GM19467 (cell line): ENCODE measurements around the gene ZNF500.

Experiments
- ATAC-seq: cut with Tn5 transposase; IDR thresholded peaks from one replicate; pipeline ENCODE4 v1.9.1; 2021; ENCODE audit warnings: mild to moderate bottlenecking, moderate library complexity; ENCODE audit not compliant: unreplicated experiment

ZNF500 gene

GRCh38 chr16:4775005-4775404 lies 8.0 kb upstream of the ZNF500 start:
- no peak for ATAC-seq

- ATAC-seq = no peak
Measured at GRCh38 chr16:4772351-4772750, 5.4 kb upstream of the ZNF500 start.

- ATAC-seq = no peak
Measured at GRCh38 chr16:4771646-4772045, 4.7 kb upstream of the ZNF500 start.

DNA sequence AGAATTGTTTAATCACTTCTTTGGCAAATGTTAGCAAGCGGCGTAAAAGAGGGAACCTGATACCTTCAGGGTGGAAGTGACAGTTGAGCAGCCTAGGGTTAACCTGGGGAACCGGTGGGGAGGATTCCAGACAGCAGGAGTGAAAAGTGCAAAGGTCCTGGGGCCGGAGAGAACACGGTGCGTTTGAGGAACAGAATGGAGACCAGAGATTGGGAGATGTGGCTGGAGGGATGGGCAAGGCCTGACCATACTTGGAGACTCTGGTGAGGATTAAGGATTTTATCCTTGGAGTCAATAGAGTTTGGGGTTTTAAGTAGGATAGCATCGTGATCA lies 2.3 kb upstream of the ZNF500 start:
- no peak for ATAC-seq

DNA sequence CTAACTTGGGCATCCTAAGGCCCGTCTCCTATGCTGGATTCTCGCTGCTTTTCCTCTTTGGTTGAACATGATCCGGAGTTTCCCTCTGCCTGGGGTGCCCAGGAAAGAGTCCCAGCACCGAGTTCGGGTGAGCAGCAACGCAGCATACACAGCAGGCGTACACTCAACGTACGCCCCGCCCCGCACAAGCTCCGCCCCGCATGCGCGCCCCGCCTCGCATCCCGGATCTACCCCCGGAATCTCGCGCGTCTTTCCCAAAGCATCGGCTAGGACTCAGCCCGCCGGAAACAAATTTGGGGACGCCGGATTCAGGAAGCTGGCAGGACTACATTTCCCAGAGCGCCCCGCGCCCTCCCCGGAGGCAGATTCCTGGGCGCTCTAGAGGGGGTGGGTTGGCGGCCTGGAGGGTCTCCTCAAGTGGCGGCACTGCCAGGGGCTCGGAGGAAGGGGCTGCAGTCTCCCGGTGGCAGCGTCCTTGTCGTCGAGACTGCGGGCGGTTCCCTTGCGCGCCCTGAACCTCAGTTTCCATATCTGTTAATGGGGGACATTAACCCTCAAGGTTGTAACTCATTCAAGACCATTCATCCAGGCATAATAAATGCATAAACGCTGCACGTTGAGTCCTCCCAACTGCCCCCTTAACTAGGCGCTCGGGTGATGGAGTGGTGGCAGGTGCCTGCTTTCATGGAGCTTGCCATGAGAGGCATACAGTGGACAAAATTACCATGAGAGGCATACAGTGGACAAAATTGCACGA lies 1.8 kb upstream of the ZNF500 start:
- peak; percentile 68 for ATAC-seq

DNA sequence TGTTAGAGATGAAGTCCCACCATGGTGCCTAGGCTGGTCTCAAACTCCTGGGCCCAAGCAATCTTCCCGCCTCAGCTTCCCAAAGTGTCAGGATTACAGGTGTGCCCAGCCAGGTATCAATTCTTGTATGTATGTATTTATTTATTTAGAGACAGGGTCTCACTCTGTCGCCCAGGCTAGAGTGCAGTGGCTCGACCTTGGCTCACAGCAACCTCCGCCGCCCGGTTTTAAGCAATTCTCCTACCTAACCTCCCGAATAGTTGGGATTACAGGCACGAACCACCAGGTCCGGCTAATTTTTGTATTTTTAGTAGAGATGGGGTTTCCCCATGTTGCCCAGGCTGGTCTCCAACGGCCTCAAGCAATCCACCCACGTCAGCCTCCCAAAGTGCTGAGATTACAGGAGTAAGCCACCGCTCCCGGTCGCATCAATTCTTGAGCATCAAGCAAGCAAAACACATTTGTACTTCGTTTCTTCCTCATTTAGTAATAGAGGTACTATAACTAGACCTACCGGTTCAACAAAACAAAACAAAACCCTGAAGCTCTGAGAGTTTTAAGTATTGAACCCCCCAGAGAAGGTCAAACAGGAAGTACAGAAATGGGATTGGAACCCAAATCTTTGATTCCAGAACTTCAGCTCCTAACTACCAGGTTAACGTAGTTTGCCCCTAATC lies 1.0 kb upstream of the ZNF500 start:
- ATAC-seq = no peak

- ATAC-seq = no peak
Measured at GRCh38 chr16:4765511-4766474, 1.2 kb downstream of the ZNF500 start.

DNA sequence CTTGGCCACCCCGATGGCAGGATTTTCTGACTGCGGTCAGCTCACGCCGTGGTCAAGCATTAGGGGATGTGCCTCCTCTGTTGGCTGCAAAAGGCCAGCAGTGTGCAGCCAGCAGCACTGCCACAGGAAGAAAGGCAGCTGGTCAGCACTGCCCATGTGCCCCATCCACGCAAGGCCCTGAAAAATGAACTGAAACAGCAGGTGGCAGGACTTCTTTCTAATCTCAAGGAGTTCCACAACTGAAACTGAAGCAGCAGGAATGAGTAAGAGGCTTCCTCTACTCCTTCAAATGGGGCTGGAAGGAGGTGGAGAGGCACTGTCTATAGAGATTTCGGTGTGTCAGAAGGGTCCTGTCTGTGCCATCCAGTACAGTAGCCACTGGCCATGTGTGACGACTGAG lies 3.2 kb downstream of the ZNF500 start:
- no peak for ATAC-seq

- ATAC-seq = no peak
Measured at GRCh38 chr16:4762205-4762604, 4.8 kb downstream of the ZNF500 start.

- ATAC-seq = no peak
Measured at GRCh38 chr16:4760221-4760910, 6.6 kb downstream of the ZNF500 start.

DNA sequence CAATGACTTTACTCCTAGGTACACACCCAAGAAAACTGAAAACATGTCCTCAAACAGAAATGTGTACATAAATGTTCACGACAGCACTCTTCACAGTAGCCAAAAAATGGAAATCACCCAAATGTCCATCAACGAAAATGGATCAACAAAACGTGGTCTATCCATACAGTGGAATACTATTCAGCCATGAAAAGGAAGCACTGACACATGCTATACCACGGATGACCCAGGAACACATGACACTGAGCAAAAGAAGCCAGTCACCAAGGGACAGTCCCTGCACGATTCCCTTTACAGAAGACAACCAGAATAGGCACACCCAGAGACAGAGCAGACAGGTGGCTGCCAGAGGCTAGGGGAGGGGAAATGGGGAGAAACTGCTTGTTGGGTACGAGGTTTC lies 11.3 kb downstream of the ZNF500 start:
- ATAC-seq = no peak

DNA sequence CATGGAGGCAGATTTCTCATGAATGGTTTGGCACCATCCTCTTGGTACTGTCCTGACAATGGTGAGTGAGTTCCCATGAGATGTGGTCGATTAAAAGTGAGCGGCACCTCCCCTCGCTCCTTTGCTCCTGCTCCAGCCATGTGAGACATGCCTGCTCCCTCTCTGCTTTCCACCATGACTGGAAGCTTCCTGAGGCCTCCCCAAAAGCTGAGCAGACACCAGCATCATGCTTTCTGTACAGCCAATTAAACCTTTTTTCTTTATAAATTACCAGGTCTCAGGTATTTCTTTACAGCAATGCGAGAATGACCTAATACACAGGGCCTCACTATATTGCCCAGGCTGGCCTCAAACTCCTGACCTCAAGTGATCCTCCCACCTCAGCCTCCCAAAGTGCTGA lies 12.1 kb downstream of the ZNF500 start:
- ATAC-seq = no peak

GRCh38 chr16:4753227-4753626 lies 13.7 kb downstream of the ZNF500 start:
- ATAC-seq = no peak

DNA sequence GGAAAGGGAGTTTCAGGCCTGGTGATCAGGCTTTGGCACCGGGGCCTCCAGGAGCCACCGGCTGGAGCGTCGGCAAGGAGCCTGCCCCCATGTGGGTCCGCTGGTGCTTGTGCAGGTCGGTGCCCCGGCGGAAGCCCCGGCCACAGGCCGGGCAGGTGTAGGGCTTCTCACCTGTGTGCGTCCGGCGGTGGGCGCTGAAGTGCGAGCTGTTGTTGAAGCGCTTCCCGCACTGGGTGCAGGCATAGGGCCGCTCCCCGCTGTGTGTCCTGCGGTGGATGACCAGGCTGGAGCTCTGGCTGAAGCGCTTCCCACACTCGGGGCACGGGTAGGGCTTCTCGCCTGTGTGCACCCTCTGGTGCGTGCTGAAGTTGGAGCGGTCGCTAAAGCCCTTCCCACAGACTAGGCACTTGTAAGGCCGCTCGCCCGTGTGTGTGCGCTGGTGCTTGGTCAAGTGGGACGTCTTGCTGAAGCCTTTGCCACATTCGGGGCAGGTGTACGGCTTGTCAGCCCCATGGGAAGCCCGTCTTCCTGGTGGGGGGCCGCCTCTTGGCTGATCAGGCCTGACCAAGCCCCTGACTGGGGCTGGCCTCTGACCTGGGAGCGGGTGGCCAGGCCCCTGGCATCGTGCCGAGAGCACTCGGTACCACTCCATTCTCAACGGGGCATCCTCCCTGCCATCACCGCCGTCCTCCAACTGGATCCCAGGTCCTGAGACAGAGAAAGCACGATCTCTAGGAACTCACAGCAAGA lies 14.4 kb downstream of the ZNF500 start:
- no peak for ATAC-seq

DNA sequence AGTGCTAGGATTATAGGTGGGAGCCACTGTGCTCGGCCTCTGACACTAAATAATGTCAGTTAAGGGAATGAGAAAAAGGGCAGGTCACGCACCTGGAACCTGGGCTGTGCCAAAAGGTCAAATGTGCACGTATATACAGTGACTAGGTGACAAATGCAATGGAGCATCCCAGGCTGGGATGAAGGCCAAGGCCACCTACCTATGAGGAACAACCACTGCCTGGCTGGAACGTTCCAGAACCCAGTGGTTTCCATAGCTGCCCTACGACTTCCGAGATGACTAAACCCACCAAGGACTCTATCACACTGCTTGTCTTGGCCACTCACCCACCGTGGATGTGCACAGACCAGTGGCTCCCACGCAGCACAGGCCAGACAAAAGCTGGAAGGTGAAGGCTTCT lies 16.1 kb downstream of the ZNF500 start:
- ATAC-seq = no peak

DNA sequence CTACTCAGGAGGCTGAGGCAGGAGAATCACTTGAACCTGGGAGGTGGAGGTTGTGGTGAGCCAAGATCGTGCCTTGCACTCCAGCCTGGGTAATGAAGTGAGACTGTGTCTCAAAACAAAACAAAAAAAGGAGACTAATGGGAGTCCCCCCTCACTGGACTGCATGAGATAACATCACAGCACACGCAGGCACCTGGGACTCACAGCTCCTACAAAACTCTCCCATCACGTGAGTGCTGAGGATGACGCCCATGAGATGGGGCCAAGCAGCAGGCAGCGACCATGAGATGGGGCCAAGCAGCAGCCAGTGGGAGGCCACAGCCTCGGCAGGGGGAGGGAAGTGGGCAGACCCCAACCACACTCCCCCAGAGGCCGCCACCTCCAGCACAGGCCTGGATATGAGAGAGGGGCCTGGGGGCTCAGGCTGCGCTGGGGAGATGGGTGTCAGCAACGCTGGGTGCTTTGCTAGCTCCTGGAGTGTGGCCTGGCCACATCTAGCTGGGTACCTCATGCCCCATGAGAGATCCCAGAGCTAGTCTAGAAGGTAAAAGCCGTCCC lies 17.2 kb downstream of the ZNF500 start:
- ATAC-seq = no peak

- no peak for ATAC-seq
Measured at GRCh38 chr16:4748682-4749411, 18.1 kb downstream of the ZNF500 start.

GRCh38 chr16:4747906-4748681 lies 18.9 kb downstream of the ZNF500 start:
- ATAC-seq = no peak
